CD4-positive, alpha-beta T cell treated with Interleukin-6 at 100 ng/mL for 8 hours (primary cell): ENCODE data around the gene ANKRD27.
A peak's percentile ranks its signal among the peaks of the same experiment; 100 is the strongest.
"Not testable (repeated sequence)": the region's sequence is repeated elsewhere in the genome, so short reads cannot be mapped to it uniquely, and the experiment has no call there.

Source experiments
- DNase-seq: peaks from one replicate; pipeline ENCODE4 v3.0.0-alpha.2; 2020; ENCODE audit warnings: mixed read lengths, low spot score

ANKRD27 gene

DNA sequence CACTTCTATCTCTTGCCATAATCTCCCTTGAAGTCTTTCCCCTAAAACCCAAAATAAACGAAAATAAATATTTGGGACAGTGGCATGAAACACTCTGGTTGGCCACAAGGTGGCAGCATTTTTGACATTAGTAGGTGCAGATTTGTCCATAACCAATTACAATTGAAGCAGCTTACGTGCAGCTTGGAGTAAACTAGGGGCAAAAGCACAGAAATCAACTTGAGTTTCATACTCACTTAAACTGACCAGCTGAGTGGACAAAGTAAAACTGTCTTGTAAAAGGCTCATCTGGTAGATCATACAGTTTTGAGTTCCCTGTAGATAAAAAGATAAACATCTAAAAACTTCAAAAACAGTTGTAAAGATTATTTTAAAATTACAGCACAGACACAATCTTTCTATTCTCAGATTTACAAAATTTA is 75.2 kb downstream of the ANKRD27 start:
- peak; percentile 61 for DNase-seq

- no peak for DNase-seq
These were observed 75.7 kb downstream of the ANKRD27 start for GRCh38 chr19:32599258-32599657.

DNA sequence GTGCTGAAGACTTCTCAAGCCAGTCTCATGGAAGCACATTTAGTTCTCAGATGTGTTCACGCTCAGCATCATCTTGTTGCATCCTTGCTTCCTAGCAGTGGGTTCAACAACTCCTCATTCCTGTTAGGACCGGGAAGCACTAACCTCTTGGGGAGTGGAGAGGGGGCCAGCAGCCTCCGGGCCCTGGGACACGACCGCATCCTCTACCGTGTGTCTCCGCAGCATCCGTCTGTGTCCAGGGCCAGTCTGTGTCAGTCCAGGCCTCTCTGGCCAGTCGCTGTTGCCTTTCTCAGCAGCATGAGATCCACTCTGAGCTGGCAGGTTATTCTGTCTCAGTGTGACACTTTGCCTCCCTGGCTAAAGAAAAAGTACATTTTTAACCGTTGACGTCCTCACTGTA is 77.0 kb downstream of the ANKRD27 start:
- DNase-seq: no peak

GRCh38 chr19:32595491-32595890 is 79.5 kb downstream of the ANKRD27 start:
- DNase-seq: no peak

GRCh38 chr19:32594021-32594420 is 81.0 kb downstream of the ANKRD27 start:
- no peak for DNase-seq

DNA sequence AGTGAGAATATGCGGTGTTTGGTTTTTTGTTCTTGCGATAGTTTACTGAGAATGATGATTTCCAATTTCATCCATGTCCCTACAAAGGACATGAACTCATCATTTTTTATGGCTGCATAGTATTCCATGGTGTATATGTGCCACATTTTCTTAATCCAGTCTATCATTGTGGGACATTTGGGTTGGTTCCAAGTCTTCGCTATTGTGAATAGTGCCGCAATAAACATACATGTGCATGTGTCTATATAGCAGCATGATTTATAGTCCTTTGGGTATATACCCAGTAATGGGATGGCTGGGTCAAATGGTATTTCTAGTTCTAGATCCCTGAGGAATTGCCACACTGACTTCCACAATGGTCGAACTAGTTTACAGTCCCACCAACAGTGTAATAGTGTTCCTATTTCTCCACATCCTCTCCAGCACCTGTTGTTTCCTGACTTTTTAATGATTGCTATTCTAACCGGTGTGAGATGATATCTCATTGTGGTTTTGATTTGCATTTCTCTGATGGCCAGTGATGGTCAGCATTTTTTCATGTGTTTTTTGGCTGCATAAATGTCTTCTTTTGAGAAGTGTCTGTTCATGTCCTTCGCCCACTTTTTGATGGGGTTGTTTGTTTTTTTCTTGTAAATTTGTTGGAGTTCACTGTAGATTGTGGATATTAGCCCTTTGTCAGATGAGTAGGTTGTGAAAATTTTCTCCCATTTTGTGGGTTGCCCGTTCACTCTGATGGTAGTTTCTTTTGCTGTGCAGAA is 87.1 kb downstream of the ANKRD27 start:
- DNase-seq: not testable (repeated sequence)

DNA sequence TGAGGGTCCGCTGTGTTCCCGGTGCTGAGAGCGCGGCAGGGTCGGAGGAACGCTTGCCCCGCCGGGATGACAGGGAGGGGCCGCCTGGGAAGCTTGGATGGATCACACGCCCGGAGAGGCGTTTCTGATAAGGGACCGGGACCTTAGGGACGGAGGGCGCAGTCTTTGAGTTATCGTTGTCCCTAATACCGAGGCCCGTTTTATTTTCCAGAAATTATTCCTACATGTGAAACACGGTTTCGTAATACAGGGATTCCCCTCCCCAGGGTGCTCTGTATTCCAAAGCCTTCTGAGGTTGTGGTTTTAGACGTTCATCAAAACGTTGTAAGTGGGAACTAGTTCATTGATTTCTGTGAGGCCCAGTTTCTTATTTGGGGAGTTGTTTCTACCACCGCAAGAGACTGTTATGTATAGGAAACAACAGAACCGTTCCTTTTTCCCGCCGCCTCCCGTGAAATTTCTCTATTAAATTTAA is 93.2 kb downstream of the ANKRD27 start:
- DNase-seq: no peak

GRCh38 chr19:32580901-32581704 is 93.9 kb downstream of the ANKRD27 start, which contains the start of gene PDCD5:
Gene PDCD5, plus strand, starts transcription at chr19:32581190. Its CDS starts 72 bp downstream, at chr19:32581262.
- peak; percentile 97 for DNase-seq

DNA sequence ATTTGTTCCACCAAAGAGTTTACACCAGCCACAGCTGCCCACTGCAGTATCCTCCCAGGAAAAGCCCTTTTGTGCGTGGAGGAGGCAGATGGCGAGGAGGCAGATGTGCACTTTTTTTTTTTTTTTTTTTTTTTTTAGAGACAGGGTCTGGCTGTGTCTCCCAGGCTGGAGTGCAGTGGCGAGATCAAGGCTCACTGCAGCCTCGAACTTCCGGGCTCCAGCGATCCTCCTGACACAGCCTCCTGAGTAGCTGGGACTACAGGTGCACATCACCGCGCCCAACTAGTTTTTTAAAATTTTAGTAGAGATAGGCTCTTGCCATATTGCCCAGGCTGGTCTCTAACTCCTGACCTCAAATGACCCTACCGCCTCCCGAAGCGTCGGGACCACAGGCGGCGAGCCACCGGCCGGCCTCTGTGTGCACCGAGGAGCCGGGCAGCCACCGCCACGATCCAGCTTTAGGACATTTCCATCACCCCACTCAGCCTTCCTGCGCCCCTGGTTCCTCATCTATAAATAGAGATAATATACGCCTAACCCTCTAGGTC is 94.6 kb downstream of the ANKRD27 start:
- DNase-seq: no peak

DNA sequence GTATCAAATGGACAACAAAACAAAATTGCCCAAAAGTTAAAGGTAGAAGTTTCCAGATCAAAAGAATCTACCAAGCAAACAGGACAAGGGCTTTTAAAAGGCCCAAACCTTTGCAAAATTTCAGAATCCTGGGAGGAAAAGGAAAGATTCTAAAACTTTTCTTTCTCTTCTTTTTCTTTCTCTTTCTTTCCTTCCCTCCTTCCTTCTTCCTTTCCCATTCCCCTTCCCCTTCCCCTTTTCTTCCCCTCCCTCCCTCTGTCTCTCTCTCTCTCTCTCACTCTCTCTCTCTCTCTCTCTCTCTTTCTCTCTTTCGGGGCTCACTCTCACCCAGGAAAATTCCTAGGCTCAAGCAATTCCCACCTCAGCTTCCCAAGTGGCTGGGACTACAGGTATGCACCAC is 98.2 kb downstream of the ANKRD27 start:
- DNase-seq: no peak

DNA sequence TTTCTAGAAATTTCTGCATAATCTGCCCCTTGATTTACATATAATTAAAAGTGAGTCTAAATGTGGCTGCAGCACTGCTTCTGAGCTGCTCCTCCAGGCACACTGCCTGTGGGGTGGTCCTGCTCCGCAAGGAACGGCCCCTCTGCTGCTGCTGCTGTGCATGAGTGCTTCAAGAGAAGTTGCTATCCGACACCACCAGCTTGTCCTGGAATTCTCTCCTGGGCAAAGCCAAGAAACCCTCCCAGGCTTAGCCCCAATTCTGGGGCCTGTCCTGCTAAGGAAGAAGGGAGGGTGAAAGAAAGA is 101.5 kb downstream of the ANKRD27 start:
- no peak for DNase-seq

GRCh38 chr19:32572700-32573491 is 102.1 kb downstream of the ANKRD27 start:
- not testable (repeated sequence) for DNase-seq

DNA sequence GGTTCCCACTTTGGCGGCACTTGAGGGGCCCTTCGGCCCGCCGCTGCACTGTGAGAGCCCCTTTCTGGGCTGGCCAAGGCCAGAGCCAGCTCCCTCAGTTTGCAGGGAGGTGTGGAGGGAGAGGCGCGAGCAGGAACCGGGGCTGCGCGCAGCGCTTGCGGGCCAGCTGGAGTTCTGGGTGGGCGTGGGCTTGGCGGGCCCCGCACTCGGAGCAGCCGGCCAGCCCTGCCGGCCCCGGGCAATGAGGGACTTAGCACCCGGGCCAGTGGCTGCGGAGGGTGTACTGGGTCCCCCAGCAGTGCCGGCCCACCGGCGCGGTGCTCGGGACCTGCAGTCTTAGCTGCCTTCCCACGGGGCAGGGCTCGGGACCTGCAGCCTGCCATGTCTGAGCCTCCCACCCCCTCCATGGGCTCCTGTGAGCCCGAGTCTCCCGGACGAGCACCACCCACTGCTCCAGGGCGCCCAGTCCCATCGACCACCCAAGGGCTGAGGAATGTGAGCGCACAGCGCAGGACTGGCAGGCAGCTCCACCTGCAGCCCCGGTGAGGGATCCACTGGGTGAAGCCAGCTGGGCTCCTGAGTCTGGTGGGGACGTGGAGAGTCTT is 103.4 kb downstream of the ANKRD27 start:
- not testable (repeated sequence) for DNase-seq

DNA sequence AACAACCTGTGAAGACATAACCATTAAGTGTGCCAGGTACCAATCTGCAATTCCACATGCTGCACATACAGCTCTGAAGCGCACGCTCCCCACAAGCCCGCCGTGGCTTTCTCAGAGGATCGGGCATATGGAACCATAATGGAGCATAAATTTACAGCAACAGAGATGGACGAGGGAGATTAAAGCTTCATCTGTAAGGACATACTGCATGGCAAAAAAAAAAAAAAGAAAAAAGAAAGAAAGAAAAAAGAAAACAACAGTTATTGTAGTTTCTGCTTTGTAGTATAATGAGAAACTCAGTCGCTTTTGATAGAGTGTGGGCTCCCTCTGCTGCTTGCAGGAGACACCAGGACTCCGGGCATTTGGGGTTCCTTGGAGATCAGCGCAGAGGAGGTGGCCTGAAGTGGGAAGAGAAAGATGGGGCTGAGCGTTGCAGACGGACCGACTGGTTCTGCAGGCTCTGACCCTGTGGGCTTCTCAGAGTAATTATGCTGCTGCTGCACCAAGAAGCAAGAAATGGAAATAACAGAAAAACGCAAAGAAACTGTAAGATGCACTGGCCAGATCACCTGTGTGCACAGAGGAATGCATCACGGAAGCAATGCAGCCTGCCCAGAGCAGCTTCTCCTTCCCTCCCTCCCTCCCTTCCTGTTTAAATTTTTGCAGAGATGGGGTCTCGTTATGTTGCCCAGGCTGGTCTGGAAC is 104.7 kb downstream of the ANKRD27 start:
- DNase-seq: peak; percentile 49

- no peak for DNase-seq
These were observed 107.5 kb downstream of the ANKRD27 start for GRCh38 chr19:32567486-32567885.

DNA sequence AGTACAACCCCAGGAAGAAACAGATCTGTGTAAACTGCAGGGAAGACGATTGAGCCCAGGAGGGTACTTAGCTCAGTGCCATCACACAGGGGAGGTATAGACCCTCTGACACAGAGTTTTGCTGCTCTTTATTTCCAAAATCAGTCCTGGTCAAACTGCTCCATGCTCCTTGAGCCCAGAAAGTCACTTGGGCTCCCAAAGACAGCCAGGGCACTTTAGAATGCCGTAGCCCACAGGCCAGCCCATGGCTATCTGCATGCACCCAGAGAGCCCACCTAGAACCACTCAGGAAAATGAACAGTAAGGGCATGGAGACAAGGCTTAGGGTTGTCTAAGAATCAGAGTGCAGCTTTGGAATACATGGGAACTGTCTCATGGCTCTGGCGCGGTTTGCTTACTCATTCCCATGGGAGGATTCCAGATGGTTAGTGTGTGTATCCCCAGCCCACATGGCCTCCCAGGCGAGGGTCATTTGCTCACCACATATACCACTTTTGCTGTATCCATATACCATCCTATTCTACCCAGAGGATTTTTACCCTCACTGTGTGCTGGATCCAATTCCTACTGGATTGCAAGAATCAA is 108.6 kb downstream of the ANKRD27 start:
- no peak for DNase-seq

GRCh38 chr19:32563761-32564160 is 111.2 kb downstream of the ANKRD27 start:
- no peak for DNase-seq

GRCh38 chr19:32558607-32559228 is 116.3 kb downstream of the ANKRD27 start:
- DNase-seq: no peak

GRCh38 chr19:32555786-32556185 is 119.2 kb downstream of the ANKRD27 start:
- DNase-seq: no peak

DNA sequence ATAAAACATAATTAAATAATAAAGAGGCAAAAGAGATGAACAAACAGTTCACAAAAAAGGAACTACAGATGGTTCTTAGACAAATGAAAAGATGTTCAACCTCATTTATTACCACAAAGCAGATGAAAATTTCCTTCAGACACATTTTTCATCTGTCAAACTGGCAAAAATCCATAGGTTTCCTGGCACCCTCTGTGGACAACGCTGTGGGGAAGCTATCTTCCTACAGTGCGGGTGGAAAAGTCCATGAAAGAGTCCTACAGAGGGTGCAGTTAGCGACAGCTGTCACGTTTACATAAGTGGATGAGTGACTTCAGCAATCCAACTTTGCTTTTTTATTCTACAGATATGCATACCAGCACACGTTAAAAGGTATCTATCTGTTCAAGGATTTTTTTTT is 124.3 kb downstream of the ANKRD27 start:
- DNase-seq: no peak
